HG03439 (cell line): ENCODE data around the gene TGM6.
"Not testable (repeated sequence)": the region's sequence is repeated elsewhere in the genome, so short reads cannot be mapped to it uniquely, and the experiment has no call there.

Experiments
- ATAC-seq: cut with Tn5 transposase; IDR thresholded peaks from one replicate; pipeline ENCODE4 v1.9.1; 2021; ENCODE audit warnings: mild to moderate bottlenecking, moderate library complexity; ENCODE audit not compliant: unreplicated experiment

Gene TGM6

GRCh38 chr20:2397091-2397490 lies 16.4 kb downstream of the TGM6 start:
- ATAC-seq = no peak

- ATAC-seq = no peak
These were observed 17.0 kb downstream of the TGM6 start for GRCh38 chr20:2397595-2398145.

- ATAC-seq = no peak
These were observed 17.7 kb downstream of the TGM6 start for GRCh38 chr20:2398449-2398848.

GRCh38 chr20:2399390-2399789 lies 18.7 kb downstream of the TGM6 start:
- no peak for ATAC-seq

GRCh38 chr20:2400290-2400689 lies 19.6 kb downstream of the TGM6 start:
- no peak for ATAC-seq

- ATAC-seq = no peak
These were observed 20.8 kb downstream of the TGM6 start for GRCh38 chr20:2401527-2401926.

GRCh38 chr20:2402271-2402980 lies 21.7 kb downstream of the TGM6 start:
- no peak for ATAC-seq

GRCh38 chr20:2403291-2404052 lies 22.8 kb downstream of the TGM6 start:
- ATAC-seq = no peak

- no peak for ATAC-seq
These were observed 25.0 kb downstream of the TGM6 start for GRCh38 chr20:2405693-2406065.

GRCh38 chr20:2407355-2407754 lies 26.7 kb downstream of the TGM6 start:
- not testable (repeated sequence) for ATAC-seq

GRCh38 chr20:2408111-2408510 lies 27.4 kb downstream of the TGM6 start:
- ATAC-seq = no peak

- ATAC-seq = no peak
These were observed 36.0 kb downstream of the TGM6 start for GRCh38 chr20:2416541-2417212.

- ATAC-seq = no peak
These were observed 36.5 kb downstream of the TGM6 start for GRCh38 chr20:2417213-2417541.

GRCh38 chr20:2418388-2418787 lies 37.7 kb downstream of the TGM6 start:
- no peak for ATAC-seq

GRCh38 chr20:2420510-2420909 lies 39.8 kb downstream of the TGM6 start:
- ATAC-seq = no peak

- no peak for ATAC-seq
These were observed 40.5 kb downstream of the TGM6 start for GRCh38 chr20:2421247-2421646.

- ATAC-seq = no peak
These were observed 48.4 kb downstream of the TGM6 start for GRCh38 chr20:2429051-2429450.

- no peak for ATAC-seq
These were observed 49.8 kb downstream of the TGM6 start for GRCh38 chr20:2430538-2430937.

- no peak for ATAC-seq
These were observed 50.5 kb downstream of the TGM6 start for GRCh38 chr20:2431185-2431584.

- ATAC-seq = no peak
These were observed 66.1 kb downstream of the TGM6 start for GRCh38 chr20:2446845-2447244.

- ATAC-seq = no peak
These were observed 68.7 kb downstream of the TGM6 start for GRCh38 chr20:2449386-2449785.

- no peak for ATAC-seq
These were observed 70.7 kb downstream of the TGM6 start for GRCh38 chr20:2451422-2451821.
